Loucy (cell line): ENCODE measurements around the gene ANKRD55.

Experiments
- CTCF ChIP-seq: fragments of 200-600 bp; sonication (generic); conservative IDR thresholded peaks from 2 replicates; pipeline ENCODE4 v1.5.1; 2014; ENCODE audit warnings: mild to moderate bottlenecking, antibody characterized with exemption, low read length
- EZH2phosphoT487 ChIP-seq: fragments of 200-600 bp; IDR thresholded peaks from 2 replicates; pipeline ENCODE4 v1.6.1; 2018; ENCODE audit warnings: antibody characterized with exemption, mild to moderate bottlenecking, moderate library complexity, borderline replicate concordance

DNA sequence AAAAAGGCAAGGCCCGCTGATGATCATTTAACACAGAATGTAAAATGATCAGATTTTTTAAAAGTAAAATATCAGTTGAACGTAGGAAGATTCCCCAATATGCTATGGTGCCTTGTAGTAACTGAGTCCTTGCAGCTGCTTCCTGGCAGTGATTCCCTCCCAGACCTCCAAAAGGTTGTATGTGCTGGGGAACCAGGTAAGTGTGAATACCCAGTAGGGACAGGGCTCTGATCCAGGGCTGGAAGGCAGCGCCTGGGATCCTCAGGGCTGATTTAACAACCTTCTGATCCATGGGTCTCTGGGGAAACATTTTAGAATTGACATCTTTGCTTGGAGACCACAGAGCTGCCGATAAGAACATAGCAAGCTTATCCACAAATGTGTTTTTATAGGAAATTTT, 161.7 kb downstream of the ANKRD55 start:
- TF ChIP-seq CTCF, result no peak
- no peak for TF ChIP-seq EZH2phosphoT487
